Renal cortical epithelial cell (primary cell): ENCODE data around the gene MOV10L1. TPM values are rescaled to one million over a fixed set of nuclear protein-coding genes. Genes with fewer than 3 reads are reported as not detected.
A peak's percentile ranks its signal among the peaks of the same experiment; 100 is the strongest.

Experiments used
- DNase-seq: peaks from one replicate; pipeline ENCODE4 v3.0.0-alpha.2; 2011; ENCODE audit warnings: low read depth
- total RNA-seq: library from RNA; depleted of rRNA; stranded (reverse); fragments of >200 nt; gene quantifications from 2 replicates; pipeline ENCODE4 v1.2.3, GENCODE V29; 2014

MOV10L1 gene
- total RNA-seq, 1 donor from 2014 or later, result not detected

- DNase-seq, result no peak
Observed at GRCh38 chr22:50104141-50104544, 14.3 kb downstream of the MOV10L1 start.

DNA sequence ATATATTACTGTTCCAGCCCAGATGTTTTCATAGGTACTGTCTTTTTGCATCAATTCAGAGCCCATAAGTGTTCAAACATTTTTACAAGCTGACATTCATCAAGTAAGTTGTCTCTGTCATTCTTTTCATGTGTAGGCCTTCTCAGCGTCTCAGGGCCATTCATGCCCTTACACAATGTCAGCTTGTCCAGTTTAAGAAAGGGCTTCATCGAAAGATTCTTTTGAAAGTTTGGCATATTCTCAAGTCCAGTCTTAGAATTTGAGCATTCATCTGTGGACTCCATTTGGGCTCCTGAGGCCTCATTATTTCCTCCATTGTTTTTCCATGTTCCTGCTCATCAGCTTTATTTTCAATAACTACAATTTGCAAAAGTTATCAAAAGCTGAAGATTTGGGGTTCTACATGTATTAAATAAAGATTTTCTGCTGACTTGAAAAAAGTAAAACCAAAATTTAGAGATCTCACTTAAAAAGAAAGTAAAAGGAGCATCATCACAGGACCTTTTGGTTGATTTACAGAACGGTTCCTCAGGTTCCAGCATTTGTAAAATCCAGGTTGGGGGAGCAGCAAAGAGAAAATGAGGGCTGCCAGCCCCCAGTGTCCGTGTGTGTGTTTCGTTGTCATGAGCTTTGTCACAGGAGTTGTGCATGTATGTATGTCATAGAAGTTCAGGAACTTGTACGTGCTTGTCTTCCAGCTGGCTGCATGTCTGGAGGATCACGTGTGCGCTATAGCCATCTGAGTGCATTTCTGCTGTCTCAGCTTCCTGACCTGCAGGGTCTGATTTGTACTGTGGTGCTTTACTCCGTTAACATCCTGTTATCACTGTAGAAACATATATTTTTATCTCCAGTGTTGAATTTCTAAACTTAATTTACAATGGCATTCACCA lies 15.6 kb downstream of the MOV10L1 start:
- no peak for DNase-seq

- DNase-seq, result no peak
Observed at GRCh38 chr22:50107529-50107928, 17.7 kb downstream of the MOV10L1 start.

- no peak for DNase-seq
Observed at GRCh38 chr22:50111056-50111455, 21.2 kb downstream of the MOV10L1 start.

DNA sequence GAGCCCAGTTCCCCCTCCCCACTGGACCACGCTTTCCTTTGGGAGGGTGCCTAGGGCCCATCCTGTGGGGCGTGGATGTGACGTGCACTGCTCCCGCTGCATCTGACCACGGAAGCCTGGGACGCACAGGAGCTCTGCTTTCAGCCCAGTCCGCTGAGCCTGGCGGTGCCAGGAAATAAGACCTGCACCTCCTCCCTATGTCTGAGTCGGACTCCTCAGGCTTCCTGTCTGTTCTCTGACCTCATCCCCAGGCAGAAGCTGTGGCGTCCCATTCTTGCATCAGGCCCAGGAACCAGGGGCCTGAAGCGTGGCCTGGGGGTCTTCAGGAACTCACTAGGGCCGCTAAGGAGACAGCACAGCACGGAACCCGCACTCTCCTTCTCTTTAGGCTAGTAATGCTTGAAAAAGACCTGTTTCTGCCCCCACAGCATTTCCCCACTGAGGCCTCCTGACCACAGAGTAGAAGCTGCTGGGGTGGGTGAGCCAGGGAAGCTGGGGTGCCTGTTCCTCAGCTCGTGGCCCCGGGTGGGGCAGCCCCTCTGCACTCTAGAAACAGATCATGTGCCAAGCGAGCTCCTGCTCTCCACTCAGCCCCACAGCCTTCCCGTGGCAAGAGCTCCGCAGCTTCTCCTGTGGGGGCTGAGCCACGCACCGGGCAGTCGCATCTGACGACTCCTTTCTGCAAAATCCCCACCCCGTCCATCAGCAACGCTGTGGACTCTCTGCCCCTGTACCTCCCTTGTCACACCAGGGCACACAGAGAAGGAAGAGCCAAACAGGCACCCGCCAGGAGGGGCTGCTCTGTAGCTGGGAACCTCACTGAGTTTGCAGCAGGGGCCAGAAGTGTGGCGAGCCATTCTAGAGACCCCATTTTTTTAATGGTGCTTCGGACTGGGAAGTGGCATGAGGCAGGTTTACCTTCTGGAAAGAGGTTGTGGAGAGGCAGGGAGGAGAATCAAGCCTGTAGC lies 22.6 kb downstream of the MOV10L1 start:
- DNase-seq, result peak; percentile 15

DNA sequence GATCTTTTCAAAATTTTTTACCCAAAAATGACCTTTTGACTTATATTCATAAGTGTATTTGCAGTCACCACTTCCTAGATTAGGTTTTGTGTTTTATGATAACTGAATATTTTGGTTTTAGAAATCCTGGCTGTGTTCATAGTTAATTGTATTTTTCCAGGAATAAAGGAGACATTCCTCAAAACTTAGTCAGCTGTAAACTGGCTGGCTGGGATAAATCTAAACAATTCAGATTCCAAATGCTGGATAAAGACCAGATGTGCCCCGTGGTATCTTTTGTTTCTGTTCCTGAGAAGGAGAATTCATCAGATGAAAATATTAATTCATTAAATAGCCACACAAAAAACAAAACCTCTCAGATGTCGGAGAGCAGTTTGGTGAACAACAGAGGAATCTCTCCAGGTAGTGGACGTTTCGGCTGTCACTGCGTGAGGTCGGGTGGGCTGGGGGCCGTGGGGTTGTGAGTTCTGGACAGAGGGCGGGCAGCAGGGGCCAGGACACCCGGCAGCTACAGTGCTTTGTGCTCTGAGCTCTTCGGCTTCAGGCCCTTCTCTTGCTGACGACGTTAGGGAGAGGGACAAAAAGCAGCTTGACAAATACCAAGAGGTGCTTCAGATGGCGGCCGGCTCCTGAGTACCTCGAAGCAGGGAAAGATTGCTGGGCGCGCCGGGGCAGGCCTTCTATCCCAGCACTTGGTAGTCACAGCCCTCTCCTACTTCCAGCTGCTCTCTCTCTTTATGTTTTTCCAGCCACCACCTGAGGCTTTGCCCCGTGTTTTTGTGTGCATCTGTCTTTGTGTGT lies 24.6 kb downstream of the MOV10L1 start:
- no peak for DNase-seq

- DNase-seq, result no peak
Observed at GRCh38 chr22:50115693-50116092, 25.9 kb downstream of the MOV10L1 start.

DNA sequence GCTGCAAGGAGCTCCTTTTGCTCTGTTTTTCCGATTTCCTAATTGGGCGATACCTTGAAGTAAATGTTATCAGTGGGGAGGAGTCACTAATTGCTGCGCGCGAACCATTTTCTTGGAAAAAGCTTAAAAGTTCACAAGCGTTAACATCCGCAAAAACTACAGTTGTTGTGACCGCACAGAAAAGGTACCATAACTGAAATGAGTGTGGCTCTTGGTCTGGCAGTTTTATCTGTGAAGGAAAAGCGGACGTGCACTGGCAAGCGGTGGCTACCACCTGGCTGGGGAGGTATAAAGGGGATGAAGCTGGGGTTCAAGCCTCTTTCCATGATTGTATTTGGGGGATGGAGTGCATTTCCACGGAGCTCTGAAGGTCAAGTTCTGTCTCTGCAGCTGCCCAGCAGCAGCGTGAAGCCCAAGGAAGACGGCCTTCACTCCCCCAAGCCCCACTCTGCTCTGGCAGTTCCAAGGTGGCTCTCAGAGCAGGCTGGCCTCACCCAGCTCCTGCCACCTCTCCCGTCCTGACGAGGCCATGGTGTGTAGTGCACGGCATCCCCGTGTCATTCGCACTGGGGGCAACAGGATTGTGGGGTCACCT lies 27.5 kb downstream of the MOV10L1 start:
- DNase-seq, result no peak

DNA sequence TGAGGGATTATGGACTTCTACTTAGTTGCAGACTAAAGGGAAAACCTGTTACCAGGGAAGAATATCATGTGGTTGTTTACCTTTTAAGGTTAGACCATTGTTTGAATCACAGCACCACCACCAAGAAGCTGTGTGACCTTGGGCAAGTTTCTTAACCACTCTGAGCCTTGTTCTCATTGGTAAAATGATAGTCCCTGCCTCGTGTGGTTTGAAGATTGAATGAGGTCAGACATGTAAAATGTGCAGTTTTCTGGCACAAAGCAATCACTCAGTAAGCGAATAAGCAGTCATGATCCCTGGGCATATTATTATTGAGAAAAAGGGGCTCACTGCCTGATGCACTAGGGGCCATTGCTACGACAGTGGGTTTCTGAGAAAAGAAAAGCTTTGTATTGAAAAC lies 28.3 kb downstream of the MOV10L1 start:
- DNase-seq, result no peak

DNA sequence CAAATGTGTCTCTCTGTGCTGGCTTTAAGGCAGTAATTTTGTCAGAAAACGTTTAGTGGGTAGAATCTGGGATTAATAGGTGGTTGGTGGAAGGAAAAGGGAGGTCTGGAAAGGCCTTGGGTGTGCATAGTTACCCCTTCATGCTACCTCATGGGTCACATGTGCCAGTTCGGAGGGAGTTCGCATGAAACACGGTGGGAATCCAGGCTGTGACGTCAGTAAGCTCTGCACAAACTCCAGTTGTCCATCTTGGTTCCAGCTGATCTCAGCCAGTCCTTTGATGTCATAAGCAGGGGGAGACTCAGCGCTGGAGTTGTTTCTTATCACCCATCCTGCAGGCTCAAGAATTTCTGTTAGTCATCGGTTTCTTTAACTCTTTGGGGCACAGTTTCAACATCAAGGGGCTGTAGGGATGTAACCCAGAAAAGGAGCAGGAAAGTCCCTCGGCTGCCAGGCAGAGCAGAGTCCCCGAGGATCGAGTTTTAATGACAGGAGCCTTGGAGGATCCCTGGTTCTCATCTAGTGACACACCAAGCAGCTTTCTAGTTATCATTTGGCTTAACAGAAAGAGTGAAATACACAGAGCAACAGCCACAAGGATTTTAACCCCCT lies 28.9 kb downstream of the MOV10L1 start:
- DNase-seq, result peak; percentile 66

DNA sequence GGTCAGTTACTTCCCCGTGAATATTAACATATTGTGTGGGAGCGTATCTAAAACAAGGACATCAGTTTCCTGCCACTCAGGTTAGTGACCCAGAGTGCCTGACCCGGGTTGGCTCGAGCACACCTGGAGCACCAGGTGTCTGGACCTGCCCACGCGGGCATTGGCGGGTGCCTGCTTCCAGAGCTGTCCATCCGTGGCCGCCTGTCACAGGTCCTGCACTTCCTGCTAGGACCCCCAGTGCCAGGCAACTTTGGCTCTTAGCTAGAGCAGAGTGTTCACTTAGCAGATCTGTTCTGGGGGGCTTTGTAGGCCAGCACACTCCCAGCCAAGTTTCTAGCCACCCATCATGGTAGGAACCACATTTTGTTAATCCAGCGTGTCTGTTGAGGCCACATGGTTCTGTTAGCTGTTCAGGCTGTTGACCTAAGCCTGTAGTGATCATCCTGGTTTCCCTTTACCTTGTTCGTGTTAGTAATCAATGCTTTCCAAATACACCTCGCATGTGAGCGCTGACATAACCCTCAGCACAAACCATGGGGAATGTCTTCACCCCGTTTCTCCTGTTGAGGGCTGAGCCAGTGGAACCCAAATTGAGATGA lies 29.5 kb downstream of the MOV10L1 start:
- no peak for DNase-seq

GRCh38 chr22:50119768-50120251 lies 30.0 kb downstream of the MOV10L1 start:
- DNase-seq, result no peak

GRCh38 chr22:50121202-50121740 lies 31.5 kb downstream of the MOV10L1 start:
- no peak for DNase-seq

GRCh38 chr22:50123119-50123518 lies 33.3 kb downstream of the MOV10L1 start:
- no peak for DNase-seq

DNA sequence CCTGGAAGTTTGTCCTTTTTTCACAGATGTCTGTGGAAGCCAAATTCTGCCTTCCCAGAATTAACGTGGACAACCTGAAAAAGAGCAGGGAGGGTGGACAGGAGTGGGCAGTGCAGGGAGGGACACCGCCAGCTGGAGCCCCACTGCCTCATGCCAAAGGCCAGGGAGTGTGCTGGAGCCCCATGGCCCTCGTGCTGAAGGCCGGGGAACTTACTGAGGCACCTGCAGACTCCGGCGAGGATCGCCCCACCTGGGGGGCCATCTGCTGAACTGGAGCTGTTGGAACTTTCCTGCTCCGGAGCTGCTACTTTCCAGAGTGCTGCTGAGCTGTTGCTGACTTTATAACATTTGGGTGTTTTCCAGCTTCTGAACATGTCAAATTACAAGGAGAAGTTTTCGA lies 35.2 kb downstream of the MOV10L1 start:
- DNase-seq, result no peak

GRCh38 chr22:50129121-50129736 lies 39.4 kb downstream of the MOV10L1 start:
- no peak for DNase-seq

- DNase-seq, result no peak
Observed at GRCh38 chr22:50131894-50132293, 42.1 kb downstream of the MOV10L1 start.

GRCh38 chr22:50134481-50134880 lies 44.7 kb downstream of the MOV10L1 start:
- no peak for DNase-seq

DNA sequence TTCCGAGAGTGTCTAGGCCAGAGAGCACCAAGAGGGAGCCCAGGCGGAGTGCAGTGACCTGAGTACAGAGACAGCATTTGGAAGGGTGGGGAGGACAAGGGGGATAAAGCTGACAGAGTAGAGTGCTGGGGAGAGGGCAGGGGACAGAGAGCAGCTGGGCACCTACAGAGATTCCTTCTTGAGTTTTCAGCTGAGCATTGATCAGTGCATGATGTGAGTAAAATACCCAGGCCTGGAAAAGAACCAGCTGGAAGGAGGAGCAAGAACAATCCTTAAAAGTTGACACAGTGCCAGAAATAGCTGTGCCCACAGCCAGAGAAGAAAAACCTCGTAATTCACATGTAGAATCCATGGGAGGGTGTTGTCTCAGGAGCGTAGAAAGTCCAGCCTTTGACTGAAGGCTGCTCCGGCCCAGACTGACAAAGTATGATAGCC lies 46.8 kb downstream of the MOV10L1 start:
- peak; percentile 49 for DNase-seq
